SJCRH30 (cell line): Measurements from ENCODE around the gene MS4A15. TPM values are rescaled to one million over a fixed set of nuclear protein-coding genes. Genes with fewer than 3 reads are reported as not detected.

ENCODE experiments used
- DNase-seq, 2 experiments: peaks; one replicate each; pipeline ENCODE4 v3.0.0-alpha.2; 2015 to 2020
- H3K27ac ChIP-seq: fragments of 250-450 bp; sonication (Bioruptor Pico); 2 replicates; pipeline ENCODE4 v1.5.1; 2020; ENCODE audit warnings: mild to moderate bottlenecking, moderate library complexity
- H3K27me3 ChIP-seq: fragments of 250-450 bp; sonication (Bioruptor Pico); 2 replicates; pipeline ENCODE4 v1.5.1; 2020; ENCODE audit warnings: mild to moderate bottlenecking, moderate library complexity
- H3K36me3 ChIP-seq: fragments of 250-450 bp; sonication (Bioruptor Pico); 2 replicates; pipeline ENCODE4 v1.5.1; 2020; ENCODE audit warnings: mild to moderate bottlenecking, moderate library complexity
- H3K4me1 ChIP-seq: fragments of 250-450 bp; sonication (Bioruptor Pico); 2 replicates; pipeline ENCODE4 v1.5.1; 2020; ENCODE audit warnings: mild to moderate bottlenecking, moderate library complexity
- H3K4me3 ChIP-seq: fragments of 250-450 bp; sonication (Bioruptor Pico); 2 replicates; pipeline ENCODE4 v1.5.1; 2020; ENCODE audit warnings: mild to moderate bottlenecking, moderate library complexity
- H3K9me3 ChIP-seq: fragments of 250-450 bp; sonication (Bioruptor Pico); replicated peaks from 2 replicates; pipeline ENCODE4 v1.5.1; 2020; ENCODE audit warnings: mild to moderate bottlenecking, moderate library complexity
- total RNA-seq: library from RNA; depleted of rRNA; stranded (reverse); fragments of >200 nt; shearing (Covaris generic); gene quantifications from 2 replicates; pipeline ENCODE4 v1.2.3, GENCODE V29; 2014

MS4A15 gene
- total RNA-seq, 1 experiment from 2014 or later: not detected

DNA sequence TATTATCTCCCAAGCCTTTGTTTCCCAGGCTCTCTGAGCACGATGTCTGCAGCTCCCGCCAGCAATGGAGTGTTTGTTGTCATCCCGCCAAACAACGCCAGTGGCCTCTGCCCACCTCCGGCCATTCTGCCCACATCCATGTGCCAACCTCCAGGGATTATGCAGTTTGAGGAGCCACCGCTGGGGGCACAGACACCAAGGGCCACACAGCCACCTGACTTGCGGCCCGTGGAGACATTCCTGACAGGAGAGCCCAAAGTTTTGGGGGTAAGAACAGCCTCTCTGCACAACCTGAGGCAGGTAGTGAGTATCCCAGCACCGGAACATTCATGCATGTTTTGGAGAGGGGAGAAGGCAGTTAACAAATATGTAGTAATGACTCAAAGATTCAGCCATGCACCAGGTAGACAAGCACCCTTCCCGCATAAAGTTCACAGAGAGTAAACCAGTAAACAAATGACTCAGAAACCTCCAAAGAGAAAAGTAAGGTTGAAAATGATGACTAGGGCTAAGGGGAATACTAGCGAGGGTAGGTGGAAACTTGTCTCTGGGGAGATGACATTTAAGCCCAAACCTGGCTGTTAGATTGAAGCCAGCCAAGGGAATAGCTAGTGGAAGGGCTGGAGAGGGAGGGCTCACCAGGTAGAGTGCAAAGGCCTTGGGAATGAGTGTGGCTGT is 7.2 kb downstream of the MS4A15 start:
- Histone ChIP-seq H3K4me3 (no peak overlapping the region), H3K27ac (no peak overlapping the region), H3K27me3 (0 out of 2 replicates have a peak, but pooled peaks cover 2% of the 10 kb centered on the region), H3K4me1 (no peaks in the 10 kb centered on the region), H3K36me3 (no peaks in the 10 kb centered on the region), H3K9me3 (no peaks in the 10 kb centered on the region)
- DNase-seq: no peak

DNA sequence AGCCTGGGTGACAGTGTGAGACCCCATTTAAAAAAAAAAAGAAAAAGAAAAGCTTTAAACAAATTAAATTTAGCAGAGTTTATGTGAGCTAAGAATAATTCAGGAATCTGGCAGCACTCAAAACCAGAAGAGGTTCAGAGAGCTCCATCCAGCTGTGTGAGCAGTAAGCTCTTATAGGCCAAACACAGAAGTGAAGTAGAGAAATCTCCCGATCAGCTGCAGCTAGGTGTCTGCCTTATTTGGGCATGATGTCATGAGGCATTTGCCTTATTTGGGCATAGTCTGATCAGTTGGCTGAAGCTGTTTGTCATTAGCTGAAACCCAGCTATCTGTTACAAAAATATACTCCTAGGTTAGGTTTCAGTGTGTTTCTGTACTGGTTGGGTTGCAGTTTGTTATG is 8.2 kb downstream of the MS4A15 start:
- H3K4me1 ChIP-seq: no peaks in the 10 kb centered on the region

DNA sequence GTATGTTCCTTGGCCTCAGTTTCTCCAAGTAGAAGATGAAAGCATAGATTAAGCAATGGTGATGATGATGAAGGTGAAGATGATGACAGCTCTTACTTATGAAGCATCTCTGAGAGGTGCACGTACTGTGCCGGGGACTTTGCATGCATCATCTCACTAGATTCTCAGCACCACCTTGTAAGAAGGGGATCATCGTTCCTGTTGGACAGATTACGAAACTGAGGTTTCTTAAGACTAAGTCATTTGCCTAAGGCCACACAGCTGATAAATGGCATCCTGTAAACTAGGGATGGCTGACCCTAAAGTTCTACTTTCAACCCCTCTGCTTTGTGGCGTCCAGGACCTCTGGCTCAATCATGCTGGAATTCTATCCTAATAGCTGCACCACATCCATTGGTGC is 8.7 kb downstream of the MS4A15 start:
- Histone ChIP-seq H3K4me3 (no peak overlapping the region), H3K27ac (no peak overlapping the region), H3K9me3 (no peaks in the 10 kb centered on the region), H3K36me3 (no peaks in the 10 kb centered on the region), H3K27me3 (0 out of 2 replicates have a peak, but pooled peaks cover 2% of the 10 kb centered on the region), H3K4me1 (no peaks in the 10 kb centered on the region)
- no peak for DNase-seq

More for the DNA sequence above, 8.2 kb downstream of the MS4A15 start:
- Histone ChIP-seq H3K27me3 (0 out of 2 replicates have a peak, but pooled peaks cover 2% of the 10 kb centered on the region), H3K9me3 (no peaks in the 10 kb centered on the region), H3K4me3 (no peak overlapping the region), H3K27ac (no peak overlapping the region), H3K36me3 (no peaks in the 10 kb centered on the region)
- DNase-seq: no peak

DNA sequence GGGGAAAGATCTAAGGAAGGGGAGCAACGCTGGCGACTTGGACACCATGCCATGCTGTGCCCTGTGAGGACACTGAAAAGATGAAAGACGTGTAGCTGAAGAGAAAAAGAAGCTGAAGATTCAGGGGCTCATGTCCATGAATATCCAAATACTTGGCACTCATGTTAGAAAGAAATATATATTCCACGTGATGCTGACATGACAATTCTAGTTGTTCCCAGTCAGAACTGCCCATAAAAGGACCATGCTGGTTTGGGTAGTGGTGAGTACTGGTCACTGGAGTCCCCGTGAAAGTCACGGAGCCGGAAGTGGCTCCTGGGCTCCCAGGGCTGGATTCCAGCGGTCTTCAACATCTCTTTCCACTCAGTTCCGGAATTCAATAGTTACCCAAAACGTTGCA is 9.9 kb downstream of the MS4A15 start:
- Histone ChIP-seq H3K9me3 (no peaks in the 10 kb centered on the region), H3K4me1 (no peaks in the 10 kb centered on the region), H3K27ac (no peak overlapping the region), H3K36me3 (no peaks in the 10 kb centered on the region), H3K4me3 (no peak overlapping the region), H3K27me3 (no peaks in the 10 kb centered on the region)
- no peak for DNase-seq

DNA sequence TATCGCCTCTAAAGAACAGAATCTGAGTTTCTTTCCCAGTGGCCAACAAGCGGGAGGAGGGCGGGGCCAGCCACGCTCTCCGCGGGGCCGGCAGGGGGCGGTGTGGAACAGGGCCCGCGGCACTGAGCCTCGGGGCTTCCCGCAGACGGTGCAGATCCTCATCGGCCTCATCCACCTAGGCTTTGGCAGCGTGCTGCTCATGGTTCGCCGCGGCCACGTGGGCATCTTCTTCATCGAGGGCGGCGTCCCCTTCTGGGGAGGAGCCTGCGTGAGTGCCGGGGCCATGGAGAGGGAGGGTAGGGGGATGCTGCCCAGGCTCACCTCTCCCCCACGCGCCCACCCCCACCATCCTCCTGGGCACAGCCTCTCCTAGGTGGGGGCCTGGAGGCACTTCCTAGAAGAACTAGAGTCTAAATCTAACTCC is 10.7 kb downstream of the MS4A15 start:
- Histone ChIP-seq H3K27me3 (no peaks in the 10 kb centered on the region), H3K27ac (no peak overlapping the region), H3K4me1 (no peaks in the 10 kb centered on the region), H3K9me3 (no peaks in the 10 kb centered on the region), H3K36me3 (no peaks in the 10 kb centered on the region), H3K4me3 (no peak overlapping the region)
- DNase-seq: no peak

DNA sequence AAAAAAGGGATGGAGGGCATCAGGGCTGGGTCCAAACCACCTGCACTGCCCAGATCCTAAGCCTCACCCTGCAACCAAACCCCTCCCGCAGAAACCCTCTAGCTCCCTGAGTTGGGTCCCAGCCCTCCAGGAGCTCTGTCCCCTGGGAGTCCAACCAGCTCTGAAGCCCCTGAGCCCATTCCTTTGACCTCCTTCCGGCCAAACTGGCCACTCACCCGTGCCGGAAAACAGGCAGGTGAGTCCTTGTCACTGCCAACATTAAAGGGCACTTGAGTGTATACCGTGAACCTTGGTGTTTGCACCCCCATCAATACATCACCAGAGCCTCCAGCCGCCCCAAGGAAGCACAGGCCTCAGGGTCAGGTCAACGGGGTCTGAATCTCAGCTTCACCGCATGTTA is 11.5 kb downstream of the MS4A15 start:
- no peaks in the 10 kb centered on the region for H3K9me3 ChIP-seq
- no peak for DNase-seq
- no peak overlapping the region for H3K27ac ChIP-seq
- no peaks in the 10 kb centered on the region for H3K27me3 ChIP-seq
- H3K36me3 ChIP-seq: no peaks in the 10 kb centered on the region
- no peaks in the 10 kb centered on the region for H3K4me1 ChIP-seq
- no peak overlapping the region for H3K4me3 ChIP-seq

DNA sequence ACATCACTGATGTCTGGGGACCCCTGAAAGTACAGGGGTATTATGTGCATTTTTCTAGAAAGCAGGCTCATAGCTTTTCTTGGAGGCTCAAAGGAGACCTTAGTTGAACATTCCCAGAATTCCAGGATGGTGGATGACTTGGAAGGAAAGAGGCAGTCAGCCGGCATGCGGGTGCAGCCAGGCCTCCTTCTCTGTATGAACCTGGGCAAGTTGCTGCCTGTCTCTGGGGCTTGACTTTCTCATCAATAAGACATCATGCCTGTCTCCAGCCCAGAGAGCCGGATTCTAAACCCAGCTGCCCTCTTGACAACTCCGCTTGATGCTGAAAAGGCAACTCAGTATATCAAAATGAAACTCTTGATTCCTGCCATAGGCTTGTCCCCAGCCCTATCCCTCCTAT is 12.6 kb downstream of the MS4A15 start:
- no peaks in the 10 kb centered on the region for H3K27me3 ChIP-seq
- H3K4me3 ChIP-seq: no peak overlapping the region
- no peaks in the 10 kb centered on the region for H3K4me1 ChIP-seq
- no peaks in the 10 kb centered on the region for H3K36me3 ChIP-seq
- no peak overlapping the region for H3K27ac ChIP-seq
- no peak for DNase-seq
- no peaks in the 10 kb centered on the region for H3K9me3 ChIP-seq

DNA sequence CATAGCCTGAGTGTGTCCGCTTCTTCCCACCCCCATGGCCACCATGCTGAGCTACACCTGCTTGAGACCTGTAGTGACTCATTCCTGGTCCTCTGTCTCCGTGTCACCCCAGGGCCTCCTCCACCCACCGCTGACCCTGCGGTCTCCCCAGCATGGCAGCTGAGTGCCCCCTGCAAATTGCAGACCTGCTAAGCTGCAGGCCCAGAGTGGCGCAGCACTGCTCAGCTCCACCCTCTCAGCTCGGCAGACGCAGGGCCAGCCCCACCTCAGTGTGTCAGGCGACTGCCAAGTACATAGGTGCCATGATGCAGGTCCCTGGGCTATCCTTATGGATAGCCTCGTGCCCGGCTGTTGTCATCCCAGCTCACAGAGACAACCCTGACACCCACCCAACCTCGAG is 13.1 kb downstream of the MS4A15 start:
- H3K27me3 ChIP-seq: no peaks in the 10 kb centered on the region
- DNase-seq: no peak
- H3K36me3 ChIP-seq: no peaks in the 10 kb centered on the region
- H3K9me3 ChIP-seq: no peaks in the 10 kb centered on the region
- H3K4me3 ChIP-seq: no peak overlapping the region
- H3K27ac ChIP-seq: no peak overlapping the region
- no peaks in the 10 kb centered on the region for H3K4me1 ChIP-seq

DNA sequence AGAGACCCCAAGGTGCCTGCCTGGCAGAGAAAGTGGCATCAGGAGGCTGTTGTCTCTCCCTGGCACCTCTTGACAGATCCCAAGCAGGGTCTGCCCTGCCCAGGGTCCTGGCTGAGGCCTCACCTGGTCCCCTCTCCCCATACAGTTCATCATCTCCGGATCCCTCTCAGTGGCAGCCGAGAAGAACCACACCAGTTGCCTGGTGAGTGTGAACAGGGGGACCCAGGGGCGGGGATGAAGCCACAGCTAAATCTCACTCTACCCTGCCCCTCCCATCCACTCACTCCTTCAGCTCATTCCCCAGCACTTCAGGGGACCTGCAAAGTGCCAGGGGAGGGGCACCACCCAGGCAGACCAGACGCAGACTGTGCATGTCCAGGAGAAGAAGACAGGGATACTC is 14.5 kb downstream of the MS4A15 start:
- H3K9me3 ChIP-seq: no peaks in the 10 kb centered on the region
- H3K27me3 ChIP-seq: no peaks in the 10 kb centered on the region
- no peaks in the 10 kb centered on the region for H3K36me3 ChIP-seq
- no peak overlapping the region for H3K4me3 ChIP-seq
- DNase-seq: no peak
- H3K4me1 ChIP-seq: no peaks in the 10 kb centered on the region
- no peak overlapping the region for H3K27ac ChIP-seq

DNA sequence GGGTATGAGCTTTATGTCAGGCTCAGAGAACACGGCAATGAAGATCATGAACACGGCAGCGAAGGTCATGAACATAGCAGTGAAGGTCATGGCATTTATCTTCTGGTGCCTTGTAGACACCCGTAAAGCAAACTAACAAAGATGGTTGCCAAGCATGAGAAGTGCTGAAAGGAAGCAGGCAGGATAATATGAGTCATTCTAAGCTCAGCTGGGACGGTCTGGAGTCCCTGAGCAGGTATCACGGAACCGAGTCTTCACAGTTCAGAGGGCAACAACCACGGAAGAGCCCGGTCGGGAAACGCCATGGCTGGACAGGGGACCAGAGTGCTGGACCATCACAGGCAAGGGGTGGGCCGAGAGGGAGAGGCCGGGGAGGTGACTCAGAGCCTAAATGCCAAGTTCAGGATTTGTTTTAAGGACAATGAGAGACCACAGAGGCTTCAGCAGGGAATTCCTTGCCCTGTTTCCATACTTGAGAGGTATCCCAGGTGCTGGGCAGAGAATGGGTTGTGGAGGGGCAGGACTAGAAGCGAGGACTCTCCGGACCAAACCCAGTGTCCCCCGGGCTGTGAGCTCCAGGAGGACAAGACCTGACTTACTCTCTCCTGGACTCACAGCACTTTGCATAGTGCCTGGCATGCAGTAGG is 15.3 kb downstream of the MS4A15 start:
- DNase-seq: no peak
- H3K4me1 ChIP-seq: no peaks in the 10 kb centered on the region; the same call in 1 of the 2 replicates
- no peaks in the 10 kb centered on the region for H3K27me3 ChIP-seq
- H3K27ac ChIP-seq: no peak overlapping the region
- H3K9me3 ChIP-seq: no peaks in the 10 kb centered on the region
- H3K4me3 ChIP-seq: no peak overlapping the region
- H3K36me3 ChIP-seq: no peaks in the 10 kb centered on the region

DNA sequence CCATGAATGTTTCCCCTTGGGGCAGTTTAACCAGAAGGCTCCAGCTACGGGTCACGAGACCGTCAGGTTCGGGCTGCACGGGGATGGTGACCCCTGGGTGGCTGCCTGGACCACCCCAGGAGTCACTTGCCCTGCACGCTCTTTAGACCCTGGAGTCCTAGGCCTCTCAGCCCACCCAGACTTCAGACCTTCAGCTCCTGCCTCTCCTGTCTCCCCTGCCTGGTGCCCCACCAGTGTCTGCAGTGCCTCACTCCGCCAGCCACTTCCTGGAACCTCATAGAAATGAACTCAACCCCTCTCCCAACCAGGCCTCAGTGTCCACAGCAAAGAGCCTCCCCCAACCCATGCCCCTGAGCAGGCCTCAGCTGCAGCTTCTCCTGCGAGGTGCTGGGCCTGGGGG is 16.0 kb downstream of the MS4A15 start:
- H3K27ac ChIP-seq: no peak overlapping the region
- H3K9me3 ChIP-seq: no peaks in the 10 kb centered on the region
- no peak for DNase-seq

DNA sequence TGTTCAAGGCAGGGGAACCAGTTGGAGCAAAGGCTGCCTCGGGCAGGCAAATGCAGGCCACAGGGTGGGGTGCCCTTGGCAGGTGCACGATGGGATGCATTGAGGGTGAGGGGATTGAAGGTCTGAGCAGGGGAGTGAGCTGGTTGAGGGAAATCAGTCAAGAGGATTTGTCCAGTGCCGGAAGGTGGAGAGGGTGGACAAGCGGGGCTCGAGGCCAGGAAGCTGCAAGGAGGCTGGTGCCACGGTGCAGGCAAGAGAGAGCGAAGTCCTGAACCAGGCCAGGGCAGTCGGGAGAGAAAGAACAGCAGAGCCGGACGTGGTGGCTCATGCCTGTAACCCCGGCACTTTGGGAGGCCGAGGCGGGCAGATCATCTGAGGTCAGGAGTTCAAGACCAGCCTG is 18.1 kb downstream of the MS4A15 start:
- Histone ChIP-seq H3K36me3 (no peaks in the 10 kb centered on the region), H3K4me1 (peaks cover 2% of the 10 kb centered on the region; the same call in 1 of the 2 replicates), H3K9me3 (no peaks in the 10 kb centered on the region), H3K4me3 (no peak overlapping the region), H3K27me3 (no peaks in the 10 kb centered on the region), H3K27ac (no peak overlapping the region)
- no peak for DNase-seq

More for the DNA sequence above, 16.0 kb downstream of the MS4A15 start:
- no peaks in the 10 kb centered on the region for H3K36me3 ChIP-seq
- H3K27me3 ChIP-seq: no peaks in the 10 kb centered on the region
- H3K4me1 ChIP-seq: peaks cover under 1% of the 10 kb centered on the region; the same call in 1 of the 2 replicates
- H3K4me3 ChIP-seq: no peak overlapping the region

DNA sequence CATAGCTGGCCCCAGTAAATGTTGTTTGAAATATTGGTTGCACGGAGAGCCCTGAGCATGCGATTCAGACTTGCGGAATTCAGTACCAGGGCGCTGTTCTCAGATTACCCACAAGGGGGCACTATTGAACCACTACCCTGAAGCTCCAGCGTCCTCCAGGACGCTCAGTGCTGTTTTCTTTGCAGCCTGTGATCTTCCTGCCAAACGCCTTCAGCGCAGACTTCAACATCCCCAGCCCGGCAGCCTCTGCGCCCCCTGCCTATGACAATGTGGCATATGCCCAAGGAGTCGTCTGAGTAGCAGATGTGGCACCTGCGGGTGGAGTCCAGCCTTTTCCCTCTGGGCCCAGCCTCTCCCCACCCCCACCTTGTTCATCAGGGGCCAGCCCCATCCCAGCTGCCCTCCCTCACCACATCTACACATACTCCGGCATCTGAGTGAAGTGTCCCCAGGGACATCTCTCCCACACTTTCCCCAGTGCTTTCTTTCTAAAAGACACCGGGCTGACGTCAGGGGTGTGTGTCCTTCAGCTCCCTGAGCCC is 18.8 kb downstream of the MS4A15 start:
- H3K27me3 ChIP-seq: no peaks in the 10 kb centered on the region
- H3K9me3 ChIP-seq: no peaks in the 10 kb centered on the region
- H3K36me3 ChIP-seq: no peaks in the 10 kb centered on the region
- peak; percentile 75 to 86 for DNase-seq
- no peak overlapping the region for H3K27ac ChIP-seq
- no peak overlapping the region for H3K4me3 ChIP-seq
- peaks cover 2% of the 10 kb centered on the region; the same call in 1 of the 2 replicates for H3K4me1 ChIP-seq

DNA sequence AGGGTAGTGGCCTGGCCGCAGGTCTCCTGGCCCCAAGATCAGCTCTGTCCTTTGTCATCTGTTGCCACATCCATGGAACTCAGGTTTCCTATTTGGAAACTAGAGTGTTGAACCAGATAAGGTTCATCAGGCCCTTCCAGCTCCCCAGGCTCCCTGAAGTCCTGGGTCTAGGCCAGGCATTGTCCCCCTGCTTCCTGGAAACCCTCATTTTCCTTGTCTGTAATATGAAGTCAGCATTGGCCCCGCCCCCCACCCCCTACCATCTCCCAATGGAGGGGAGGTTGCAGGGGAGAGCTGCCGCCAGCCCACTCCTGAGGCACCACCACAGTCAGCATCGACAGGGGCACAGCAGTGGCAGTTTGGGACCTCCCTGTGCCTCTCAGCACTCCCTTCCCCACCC is 19.5 kb downstream of the MS4A15 start:
- Histone ChIP-seq H3K4me1 (peaks cover 2% of the 10 kb centered on the region; the same call in 1 of the 2 replicates), H3K27ac (no peak overlapping the region), H3K4me3 (no peak overlapping the region), H3K27me3 (no peaks in the 10 kb centered on the region), H3K9me3 (no peaks in the 10 kb centered on the region), H3K36me3 (no peaks in the 10 kb centered on the region)
- no peak for DNase-seq

DNA sequence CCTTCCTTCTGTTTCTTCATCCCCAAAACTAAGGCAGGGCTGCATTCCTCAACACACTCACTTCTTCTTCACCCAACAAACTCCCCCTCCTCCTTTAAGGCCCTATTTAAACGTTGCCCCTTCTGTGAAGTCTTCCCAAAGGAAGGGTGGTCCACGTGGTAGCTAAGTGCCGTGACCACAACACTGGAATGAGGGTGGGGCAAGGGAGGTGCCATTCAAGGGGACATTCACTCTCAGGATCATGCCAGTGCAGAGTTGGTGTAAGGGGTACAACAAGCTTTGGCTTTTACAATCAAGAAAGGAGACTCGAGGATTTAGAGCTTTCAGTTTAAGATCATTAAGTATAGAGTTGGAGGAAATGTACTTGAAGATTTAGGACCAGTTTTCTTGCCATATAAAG is 20.4 kb downstream of the MS4A15 start:
- Histone ChIP-seq H3K4me1 (peaks cover 2% of the 10 kb centered on the region; the same call in 1 of the 2 replicates), H3K27ac (no peak overlapping the region), H3K4me3 (no peak overlapping the region), H3K9me3 (no peaks in the 10 kb centered on the region), H3K27me3 (no peaks in the 10 kb centered on the region), H3K36me3 (no peaks in the 10 kb centered on the region)
- DNase-seq: no peak
